RWPE2 (cell line): ENCODE data around the gene HYDIN.

Experiments
- ATAC-seq: fragments of 200-7000 bp; cut with Tn5 transposase; 3 replicates; pipeline ENCODE4 v1.9.1; 2021; ENCODE audit warnings: low read depth
- DNase-seq: peaks from one replicate; pipeline ENCODE4 v3.0.0-alpha.2; 2020; ENCODE audit warnings: low spot score
- H3K27ac ChIP-seq: fragments of 450-650 bp; 2 replicates; pipeline ENCODE4 v1.5.1; 2017; ENCODE audit warnings: mild to moderate bottlenecking; ENCODE audit not compliant: poor library complexity, severe bottlenecking
- H3K27me3 ChIP-seq: fragments of 250-450 bp; sonication (Bioruptor Pico); 2 replicates; pipeline ENCODE4 v1.5.1; 2021; ENCODE audit warnings: mild to moderate bottlenecking, moderate library complexity; ENCODE audit not compliant: insufficient read depth, poor library complexity, severe bottlenecking
- H3K36me3 ChIP-seq: fragments of 250-450 bp; sonication (Bioruptor Pico); 2 replicates; pipeline ENCODE4 v1.5.1; 2020; ENCODE audit warnings: low read depth, mild to moderate bottlenecking, moderate library complexity
- H3K4me1 ChIP-seq: fragments of 250-450 bp; sonication (Bioruptor Pico); 2 replicates; pipeline ENCODE4 v1.5.1; 2021; ENCODE audit warnings: mild to moderate bottlenecking, moderate library complexity; ENCODE audit not compliant: insufficient read depth, poor library complexity, severe bottlenecking
- H3K4me3 ChIP-seq: fragments of 250-450 bp; sonication (Bioruptor Pico); 2 replicates; pipeline ENCODE4 v1.5.1; 2021; ENCODE audit warnings: mild to moderate bottlenecking, moderate library complexity; ENCODE audit not compliant: severe bottlenecking
- H3K9me3 ChIP-seq: fragments of 250-450 bp; sonication (Bioruptor Pico); 2 replicates; pipeline ENCODE4 v1.5.1; 2021; ENCODE audit warnings: mild to moderate bottlenecking, moderate library complexity; ENCODE audit not compliant: severe bottlenecking
- CTCF ChIP-seq: fragments of 450-650 bp; IDR thresholded peaks from one replicate; pipeline ENCODE4 v1.5.1; 2017; ENCODE audit warnings: mild to moderate bottlenecking, moderate library complexity; ENCODE audit not compliant: poor library complexity, severe bottlenecking

Gene HYDIN

GRCh38 chr16:70758786-70759185 is 471.7 kb downstream of the HYDIN start:
- Histone ChIP-seq H3K4me3 (no peak overlapping the region), H3K9me3 (no peaks in the 10 kb centered on the region), H3K27me3 (no peaks in the 10 kb centered on the region), H3K27ac (no peak overlapping the region), H3K4me1 (peaks cover 16% of the 10 kb centered on the region), H3K36me3 (0 out of 2 replicates have a peak, but pooled peaks cover 13% of the 10 kb centered on the region)
- no peak for TF ChIP-seq CTCF
- DNase-seq (no peak), ATAC-seq (no peak)
